Kidney (tissue), 14 donors: Measurements from ENCODE around the gene AAK1. TPM values are rescaled to one million over a fixed set of nuclear protein-coding genes. Genes with fewer than 3 reads are reported as not detected.

Experiments
- DNase-seq, 5 donors: peaks; one replicate each; pipeline ENCODE4 v3.0.0-alpha.2; 2013 to 2020
- FAIRE-seq: peaks from 2 replicates; lab custom pipeline; 2012; peaks lifted over from hg19 to GRCh38; lab: Jason Lieb, UNC
- H3K27ac ChIP-seq, 2 donors: one replicate each; pipeline ENCODE4 v1.7.0; 2013; ENCODE audit warnings: low read depth in 2 of 2, low read length in 2 of 2, inconsistent platforms in 1 of 2
- H3K27me3 ChIP-seq: one replicate; pipeline ENCODE4 v1.7.1; 2013; ENCODE audit warnings: low read length, inconsistent platforms; ENCODE audit not compliant: control insufficient read depth, insufficient read depth
- H3K36me3 ChIP-seq, 3 donors: one replicate each; pipeline versions ENCODE4 v1.7.0 to v1.7.1; 2013; ENCODE audit warnings: low read length in 3 of 3, control low read depth in 1 of 3, inconsistent platforms in 1 of 3; ENCODE audit not compliant: insufficient read depth in 3 of 3, control insufficient read depth in 2 of 3
- H3K4me1 ChIP-seq, 3 donors: one replicate each; pipeline versions ENCODE4 v1.7.0 to v1.7.1; 2013; ENCODE audit warnings: low read length in 3 of 3, inconsistent platforms in 1 of 3, low read depth in 1 of 3; ENCODE audit not compliant: control insufficient read depth in 2 of 3, insufficient read depth in 2 of 3
- H3K4me3 ChIP-seq, 3 donors: one replicate each; pipeline versions ENCODE4 v1.7.0 to v1.8.1; 2013; ENCODE audit warnings: low read length in 3 of 3, control low read depth in 1 of 3, inconsistent platforms in 1 of 3
- H3K9ac ChIP-seq, 3 donors: one replicate each; pipeline versions ENCODE4 v1.7.0 to v1.7.1; 2013; ENCODE audit warnings: low read length in 3 of 3, control low read depth in 1 of 3, inconsistent platforms in 1 of 3
- H3K9me3 ChIP-seq, 3 donors: one replicate each; pipeline versions ENCODE4 v1.7.0 to v1.7.1; 2013; ENCODE audit warnings: low read length in 3 of 3, control low read depth in 1 of 3, inconsistent platforms in 1 of 3; ENCODE audit not compliant: control insufficient read depth in 2 of 3, insufficient read depth in 1 of 3
- intact Hi-C: fragments of 100-400 bp; cut with DNase I; formaldehyde crosslinking; loops from one replicate; pipeline ENCODE4 v1.11.1; 2022
- polyA plus RNA-seq: library from polyadenylated mRNA; stranded (reverse); fragments of 350-450 nt; fragmentation: Illumina TruSeq; extraction: RNeasy Lipid Tissue Mini Kit (QIAGEN cat#74804); gene quantifications from one replicate; pipeline ENCODE4 v1.2.3, GENCODE V29; 2014; ENCODE audit warnings: low read depth, low replicate concordance; ENCODE audit not compliant: insufficient read depth
- total RNA-seq: library from RNA; stranded (reverse); fragmentation: NEBNext Ultra II Directional; extraction: Animal tissue kit (Norgen Biotek cat#: 25700); gene quantifications from one replicate; pipeline ENCODE4 v1.2.1, GENCODE V29; 2021
- TF ChIP-seq, protein P1 (sequence below): IDR thresholded peaks from 3 replicates; pipeline ENCODE4 v1.5.1; 2012; ENCODE audit warnings: mild to moderate bottlenecking, moderate library complexity, borderline replicate concordance; ENCODE audit not compliant: insufficient read depth; ENCODE audit errors: extremely low read depth
- donor health status: control.
- donor health status: control.
- donor health status: control.
- donor health status: control.
- donor health status: control.
- donor health status: DM: yes; HTN: yes; CAD: no.
- donor health status: Normal renal cell carcinoma (clear cell type).

The AAK1 gene
- total and polyA plus RNA-seq, 2 donors from 2014 or later: 25.8 to 93.7 TPM

DNA sequence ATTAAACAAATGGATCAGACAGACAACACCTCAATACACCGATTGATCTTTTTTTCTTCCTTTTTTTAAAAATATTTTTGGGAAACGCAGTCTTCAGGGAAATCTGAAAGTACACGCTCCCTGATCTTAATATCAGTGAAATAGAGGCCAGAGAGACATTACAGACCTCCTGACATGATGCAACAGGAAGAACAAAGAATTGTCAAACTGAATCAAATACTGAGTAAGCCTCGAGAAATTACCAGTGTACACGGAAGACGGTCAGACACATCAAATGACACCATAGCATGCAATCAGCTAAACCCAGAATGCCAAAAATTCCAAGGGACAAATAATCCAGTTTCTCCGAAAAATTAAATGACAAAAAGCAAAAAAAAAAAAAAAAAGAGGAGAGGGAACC, 126.1 kb downstream of the AAK1 start:
- FAIRE-seq: no peak
- no peaks in the 10 kb centered on the region for H3K4me1 ChIP-seq
- no peaks in the 10 kb centered on the region for H3K27me3 ChIP-seq
- TF ChIP-seq, protein P1, sequence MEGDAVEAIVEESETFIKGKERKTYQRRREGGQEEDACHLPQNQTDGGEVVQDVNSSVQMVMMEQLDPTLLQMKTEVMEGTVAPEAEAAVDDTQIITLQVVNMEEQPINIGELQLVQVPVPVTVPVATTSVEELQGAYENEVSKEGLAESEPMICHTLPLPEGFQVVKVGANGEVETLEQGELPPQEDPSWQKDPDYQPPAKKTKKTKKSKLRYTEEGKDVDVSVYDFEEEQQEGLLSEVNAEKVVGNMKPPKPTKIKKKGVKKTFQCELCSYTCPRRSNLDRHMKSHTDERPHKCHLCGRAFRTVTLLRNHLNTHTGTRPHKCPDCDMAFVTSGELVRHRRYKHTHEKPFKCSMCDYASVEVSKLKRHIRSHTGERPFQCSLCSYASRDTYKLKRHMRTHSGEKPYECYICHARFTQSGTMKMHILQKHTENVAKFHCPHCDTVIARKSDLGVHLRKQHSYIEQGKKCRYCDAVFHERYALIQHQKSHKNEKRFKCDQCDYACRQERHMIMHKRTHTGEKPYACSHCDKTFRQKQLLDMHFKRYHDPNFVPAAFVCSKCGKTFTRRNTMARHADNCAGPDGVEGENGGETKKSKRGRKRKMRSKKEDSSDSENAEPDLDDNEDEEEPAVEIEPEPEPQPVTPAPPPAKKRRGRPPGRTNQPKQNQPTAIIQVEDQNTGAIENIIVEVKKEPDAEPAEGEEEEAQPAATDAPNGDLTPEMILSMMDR: no peak
- no peaks in the 10 kb centered on the region for H3K9me3 ChIP-seq
- no peak for DNase-seq
- no peak overlapping the region for H3K4me3 ChIP-seq
- H3K9ac ChIP-seq: no peak overlapping the region
- no peak overlapping the region for H3K27ac ChIP-seq
- H3K36me3 ChIP-seq: peaks cover 4 to 45% (median 27%) of the 10 kb centered on the region in 3 donors
- intact Hi-C loops: no loop called here

DNA sequence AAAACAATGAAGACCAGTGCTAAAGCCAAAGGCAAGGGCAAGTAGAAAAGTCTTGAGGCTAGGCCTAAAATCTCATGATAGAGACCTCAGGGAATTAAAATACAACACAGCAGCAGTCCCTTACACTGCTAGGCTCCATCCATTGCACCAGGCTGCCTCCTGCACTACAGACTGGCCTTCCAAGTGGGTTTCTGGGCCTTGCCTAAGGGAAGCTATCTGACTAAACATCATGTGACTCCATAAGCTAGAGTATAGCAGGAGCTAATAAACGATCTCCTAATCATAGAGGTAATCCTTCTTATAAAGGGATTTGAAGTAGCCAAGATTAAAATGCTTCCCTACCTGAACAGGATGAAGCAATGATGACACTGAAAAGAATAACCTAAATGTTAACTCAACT, 128.7 kb downstream of the AAK1 start:
- H3K9me3 ChIP-seq: no peaks in the 10 kb centered on the region
- no peak overlapping the region for H3K9ac ChIP-seq
- H3K27ac ChIP-seq: no peak overlapping the region
- H3K36me3 ChIP-seq: peaks cover 4 to 53% (median 37%) of the 10 kb centered on the region in 3 donors
- no peak overlapping the region for H3K4me3 ChIP-seq
- DNase-seq: no peak
- H3K4me1 ChIP-seq: no peaks in the 10 kb centered on the region
- intact Hi-C loops: no loop called here
- TF ChIP-seq, protein P1: no peak
- no peak for FAIRE-seq
- no peaks in the 10 kb centered on the region for H3K27me3 ChIP-seq

DNA sequence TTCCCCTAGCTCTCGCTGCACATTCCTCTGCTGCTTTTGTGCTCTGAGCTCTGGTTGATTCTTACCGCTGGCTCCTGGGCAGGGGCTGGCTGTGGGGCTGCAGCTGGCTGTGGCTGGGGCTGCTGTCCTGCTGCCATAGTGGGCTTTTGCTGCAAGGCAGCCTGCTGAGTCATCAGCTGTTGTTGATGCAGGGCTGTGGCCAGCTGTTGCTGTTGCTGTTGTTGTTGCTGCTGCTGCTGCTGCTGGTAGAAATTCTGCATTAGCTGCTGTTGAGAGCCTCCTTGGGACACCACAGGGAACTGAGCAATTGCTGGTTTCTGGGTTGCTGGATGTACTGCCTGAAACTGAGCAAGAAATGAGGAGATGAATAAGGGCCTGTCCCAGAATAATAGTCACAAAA, 129.1 kb downstream of the AAK1 start:
- intact Hi-C loops: no loop called here
- peak; percentile 10 to 84 (median 56) for DNase-seq
- H3K36me3 ChIP-seq: peaks cover 4 to 53% (median 39%) of the 10 kb centered on the region in 3 donors

More for the DNA sequence above, 129.1 kb downstream of the AAK1 start:
- H3K9ac ChIP-seq: no peak overlapping the region
- no peaks in the 10 kb centered on the region for H3K27me3 ChIP-seq
- no peak for FAIRE-seq
- H3K4me1 ChIP-seq: no peaks in the 10 kb centered on the region
- H3K9me3 ChIP-seq: no peaks in the 10 kb centered on the region
- H3K27ac ChIP-seq: no peak overlapping the region
- TF ChIP-seq, protein P1: no peak
- no peak overlapping the region for H3K4me3 ChIP-seq
